ENCODE data around the gene ZNF777.

- no peak for TF ChIP-seq POLR2A (IDR thresholded peaks at IDR 0.05)
- TF ChIP-seq CTCF (IDR thresholded peaks at IDR 0.05) = no peak
These were observed 33.0 kb downstream of the ZNF777 start for GRCh38 chr7:149427893-149428292.
